MM.1S (cell line): ENCODE data around the gene TEX14.

Experiments
- DNase-seq: peaks from one replicate; pipeline ENCODE4 v3.0.0-alpha.2; 2015
- H2AFZ ChIP-seq: fragments of 300-600 bp; sonication (generic); 2 replicates; pipeline ENCODE4 v1.6.0; 2016; ENCODE audit warnings: antibody characterized with exemption, low read length
- H3F3A ChIP-seq: fragments of 300-600 bp; sonication (generic); 2 replicates; pipeline ENCODE4 v1.6.1; 2016; ENCODE audit warnings: mild to moderate bottlenecking, antibody characterized with exemption, low read length, moderate library complexity, mixed read lengths; ENCODE audit not compliant: insufficient read depth
- H3K27ac ChIP-seq: fragments of 300-600 bp; sonication (generic); 2 replicates; pipeline ENCODE4 v1.5.1; 2016; ENCODE audit warnings: mild to moderate bottlenecking, low read length
- H3K27me3 ChIP-seq: fragments of 300-600 bp; sonication (generic); replicated peaks from 2 replicates; pipeline ENCODE4 v1.6.0; 2016; ENCODE audit warnings: low read length; ENCODE audit not compliant: insufficient read depth
- H3K36me3 ChIP-seq: fragments of 300-600 bp; sonication (generic); replicated peaks from 2 replicates; pipeline ENCODE4 v1.6.1; 2016; ENCODE audit warnings: mild to moderate bottlenecking, low read length, mixed read lengths; ENCODE audit not compliant: insufficient read depth
- H3K4me1 ChIP-seq: fragments of 300-600 bp; sonication (generic); 2 replicates; pipeline ENCODE4 v1.6.1; 2016; ENCODE audit warnings: low read length, mixed read lengths
- H3K4me2 ChIP-seq: fragments of 300-600 bp; sonication (generic); 2 replicates; pipeline ENCODE4 v1.6.0; 2016; ENCODE audit warnings: low read depth, low read length
- H3K4me3 ChIP-seq: fragments of 300-600 bp; sonication (generic); 2 replicates; pipeline ENCODE4 v1.5.1; 2016; ENCODE audit warnings: low read length, mixed read lengths
- H3K79me2 ChIP-seq: fragments of 300-600 bp; sonication (generic); 2 replicates; pipeline ENCODE4 v1.6.1; 2016; ENCODE audit warnings: mixed run types, low read length, mixed read lengths
- H3K9ac ChIP-seq: fragments of 300-600 bp; sonication (generic); 2 replicates; pipeline ENCODE4 v1.6.1; 2016; ENCODE audit warnings: low read length, mixed read lengths
- H3K9me2 ChIP-seq: fragments of 300-600 bp; sonication (generic); replicated peaks from 2 replicates; pipeline ENCODE4 v1.6.1; 2016; ENCODE audit warnings: mild to moderate bottlenecking, low read length, mixed read lengths; ENCODE audit not compliant: insufficient read depth
- H3K9me3 ChIP-seq: fragments of 300-600 bp; sonication (generic); replicated peaks from 2 replicates; pipeline ENCODE4 v1.6.1; 2016; ENCODE audit warnings: mild to moderate bottlenecking, low read length, mixed read lengths; ENCODE audit not compliant: insufficient read depth
- H4K20me1 ChIP-seq: fragments of 300-600 bp; sonication (generic); 2 replicates; pipeline ENCODE4 v1.6.1; 2016; ENCODE audit warnings: mild to moderate bottlenecking, low read length, moderate library complexity, mixed read lengths; ENCODE audit not compliant: insufficient read depth
- CTCF ChIP-seq: fragments of 300-600 bp; sonication (generic); IDR thresholded peaks from 2 replicates; pipeline ENCODE4 v1.5.1; 2016; ENCODE audit warnings: antibody characterized with exemption, low read length, mixed read lengths
- EZH2 ChIP-seq: fragments of 300-600 bp; sonication (generic); optimal IDR thresholded peaks from 2 replicates; pipeline ENCODE3; 2017; ENCODE audit warnings: low read depth, mild to moderate bottlenecking, antibody characterized with exemption, low read length, mixed read lengths
- EZH2phosphoT487 ChIP-seq: fragments of 300-600 bp; sonication (generic); IDR thresholded peaks from 2 replicates; pipeline ENCODE4 v1.6.1; 2018; ENCODE audit warnings: antibody characterized with exemption, low read length

Gene TEX14

DNA sequence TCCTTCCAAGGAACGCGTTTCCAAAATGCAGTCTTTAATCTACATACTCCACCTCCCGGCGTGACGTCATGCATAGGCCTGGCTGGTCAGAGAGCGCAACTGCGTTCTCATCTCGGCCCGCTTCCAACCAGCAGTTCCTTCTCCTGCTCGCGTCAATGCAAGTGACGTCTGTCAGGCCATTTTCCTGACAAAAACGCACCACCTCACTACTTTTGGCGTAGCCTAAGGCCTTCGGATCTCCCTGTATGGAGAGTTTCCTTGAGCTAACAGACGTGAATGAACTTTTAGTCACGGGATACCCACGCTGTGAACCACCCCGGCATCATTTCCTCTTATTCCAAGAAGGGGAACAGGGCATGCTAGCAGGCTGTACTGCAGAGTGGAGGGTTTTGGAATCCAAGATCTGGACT, 25.0 kb downstream of the TEX14 start:
- no peaks in the 10 kb centered on the region for H4K20me1 ChIP-seq
- H3K79me2 ChIP-seq: no peaks in the 10 kb centered on the region
- H3K27ac ChIP-seq: no peak overlapping the region
- no peaks in the 10 kb centered on the region for H3K9me2 ChIP-seq
- DNase-seq: no peak
- H3K4me2 ChIP-seq: no peak overlapping the region
- H3K4me3 ChIP-seq: no peak overlapping the region
- no peak overlapping the region for H3K9ac ChIP-seq
- H3K4me1 ChIP-seq: no peaks in the 10 kb centered on the region
- H3K9me3 ChIP-seq: no peaks in the 10 kb centered on the region
- H3K36me3 ChIP-seq: no peaks in the 10 kb centered on the region
- H2AFZ ChIP-seq: no peak overlapping the region
- H3F3A ChIP-seq: no peaks in the 10 kb centered on the region
- TF ChIP-seq EZH2 (no peak), EZH2phosphoT487 (no peak), CTCF (no peak)
- no peaks in the 10 kb centered on the region for H3K27me3 ChIP-seq

GRCh38 chr17:58665946-58666857, 25.6 kb downstream of the TEX14 start:
- Histone ChIP-seq H3K4me1 (no peaks in the 10 kb centered on the region), H3K4me3 (no peak overlapping the region), H3K79me2 (no peaks in the 10 kb centered on the region), H3K36me3 (no peaks in the 10 kb centered on the region), H2AFZ (no peak overlapping the region), H3K27me3 (no peaks in the 10 kb centered on the region), H3K9me3 (no peaks in the 10 kb centered on the region), H3K4me2 (no peak overlapping the region), H3K9me2 (no peaks in the 10 kb centered on the region), H3K27ac (no peak overlapping the region), H3F3A (no peaks in the 10 kb centered on the region), H4K20me1 (no peaks in the 10 kb centered on the region), H3K9ac (no peak overlapping the region)
- DNase-seq: no peak
- TF ChIP-seq CTCF: no peak
- TF ChIP-seq EZH2phosphoT487: no peak
- TF ChIP-seq EZH2: no peak

- Histone ChIP-seq H3K27ac (no peak overlapping the region), H3K9me2 (no peaks in the 10 kb centered on the region), H3K9ac (no peak overlapping the region), H3K4me2 (no peak overlapping the region), H3K4me3 (no peak overlapping the region), H3K4me1 (no peaks in the 10 kb centered on the region), H2AFZ (no peak overlapping the region), H4K20me1 (no peaks in the 10 kb centered on the region), H3F3A (no peaks in the 10 kb centered on the region), H3K36me3 (no peaks in the 10 kb centered on the region), H3K79me2 (no peaks in the 10 kb centered on the region), H3K27me3 (no peaks in the 10 kb centered on the region; the same call in 1 of the 2 replicates), H3K9me3 (no peaks in the 10 kb centered on the region)
- TF ChIP-seq CTCF (no peak), EZH2phosphoT487 (no peak), EZH2 (no peak)
- DNase-seq: no peak
These were observed 27.5 kb downstream of the TEX14 start for GRCh38 chr17:58664302-58664701.
